ENCODE measurements around the gene CES2. TPM values are rescaled to one million over a fixed set of nuclear protein-coding genes. Genes with fewer than 3 reads are reported as not detected.
"Not testable (repeated sequence)": the region's sequence is repeated elsewhere in the genome, so short reads cannot be mapped to it uniquely, and the experiment has no call there.

CES2 gene
- total RNA-seq, 1 experiment from 2014 or later, result 29.7 TPM

GRCh38 chr16:66934839-66935313 lies 440 bp upstream of the CES2 start:
- POLR2A ChIA-PET, result not testable (repeated sequence)

GRCh38 chr16:66936462-66936861 lies 1.1 kb downstream of the CES2 start:
- Mint-ChIP-seq H3K27ac (no peak overlapping the region), H3K4me1 (peaks cover 29% of the 10 kb centered on the region), H3K9me3 (no peaks in the 10 kb centered on the region), H3K4me3 (peak overlapping the region; percentile 37; the same call in 1 of the 2 replicates), H3K36me3 (peaks cover 8% of the 10 kb centered on the region), H3K27me3 (ENCODE audit: low read depth) (peaks cover 13% of the 10 kb centered on the region)
- POLR2A ChIA-PET, result no interaction called here
- TF ChIP-seq MYBL2 (CRISPR knock-in tag; IDR thresholded peaks at IDR 0.05), result no peak
- TF ChIP-seq NFATC4 (CRISPR knock-in tag; IDR thresholded peaks at IDR 0.05), result no peak
- TF ChIP-seq RELA (CRISPR knock-in tag; IDR thresholded peaks at IDR 0.05; ENCODE audit: borderline replicate concordance), result no peak
- no peak for TF ChIP-seq ZNF532 (CRISPR knock-in tag; IDR thresholded peaks at IDR 0.05; ENCODE audit: borderline replicate concordance)
- no peak for TF ChIP-seq ARID4B (CRISPR knock-in tag; IDR thresholded peaks at IDR 0.05; ENCODE audit: borderline replicate concordance)
- no peak for TF ChIP-seq JAZF1 (CRISPR knock-in tag; IDR thresholded peaks at IDR 0.05)
- no peak for TF ChIP-seq USF2 (CRISPR knock-in tag; IDR thresholded peaks at IDR 0.05)
- TF ChIP-seq ATF2 (CRISPR knock-in tag; IDR thresholded peaks at IDR 0.05; ENCODE audit: borderline replicate concordance, low read depth), result no peak
- no peak for TF ChIP-seq JUN (CRISPR knock-in tag; IDR thresholded peaks at IDR 0.05)
- no peak for TF ChIP-seq MLX (CRISPR knock-in tag; IDR thresholded peaks at IDR 0.05)
- no peak for TF ChIP-seq KAT7 (CRISPR knock-in tag; IDR thresholded peaks at IDR 0.05; ENCODE audit: borderline replicate concordance)
- TF ChIP-seq GABPB1 (CRISPR knock-in tag; IDR thresholded peaks at IDR 0.05), result no peak
- TF ChIP-seq ZNF423 (CRISPR knock-in tag; IDR thresholded peaks at IDR 0.05), result no peak
- no peak for TF ChIP-seq ZNF317 (CRISPR knock-in tag; IDR thresholded peaks at IDR 0.05; ENCODE audit: borderline replicate concordance, low read depth)
- no peak for TF ChIP-seq ESRRA (CRISPR knock-in tag; IDR thresholded peaks at IDR 0.05; ENCODE audit: borderline replicate concordance)
- TF ChIP-seq STAT6 (CRISPR knock-in tag; conservative IDR thresholded peaks at IDR 0.05; ENCODE audit: low read depth), result no peak
- ATAC-seq, result no peak
- CTCF ChIA-PET, result interaction anchor here (1.6 kb wide), 1 partner anchor 218 kb away, joined by 4 read pairs; no protein-coding TSS in a partner anchor
- no peak for DNase-seq (ENCODE audit: low spot score)

More at GRCh38 chr16:66934839-66935313, 440 bp upstream of the CES2 start:
- not testable (repeated sequence) for H3K9me3 Mint-ChIP-seq; H3K36me3 Mint-ChIP-seq; H3K27ac Mint-ChIP-seq; DNase-seq (ENCODE audit: low spot score)
- TF ChIP-seq USF2 (CRISPR knock-in tag; IDR thresholded peaks at IDR 0.05), result 0 out of 2 replicates have a peak, but pooled peaks have one; percentile 34
- Mint-ChIP-seq H3K27me3 (ENCODE audit: low read depth) (peaks cover 13% of the 10 kb centered on the region), H3K4me3 (peak overlapping the region; percentile 96), H3K4me1 (peaks cover 29% of the 10 kb centered on the region)
- ATAC-seq, result 0 out of 2 replicates have a peak, but pooled peaks have one; percentile 6
- CTCF ChIA-PET, result interaction anchor here (0.9 to 2.1 kb wide), 2 partner anchors 26 to 39 kb away, joined by 5 read pairs; partner anchors contain the start of gene CES3

All from WTC11 (cell line).